ENCODE measurements around the gene DENND1A. TPM values are rescaled to one million over a fixed set of nuclear protein-coding genes. Genes with fewer than 3 reads are reported as not detected.

The DENND1A gene
- total RNA-seq, 1 experiment from 2014 or later, result 7.2 TPM

- no peak overlapping the region for H3K27ac ChIP-seq
- no peak overlapping the region for H3K4me3 ChIP-seq
- no peaks in the 10 kb centered on the region for H3K4me1 ChIP-seq (replicated peaks)
- no peak for DNase-seq (ENCODE audit: low read depth in 1 of 2, low spot score in 2 of 2)
- H3K27me3 ChIP-seq (replicated peaks), result no peaks in the 10 kb centered on the region
- no peaks in the 10 kb centered on the region for H3K36me3 ChIP-seq
- no peaks in the 10 kb centered on the region for H3K9me3 ChIP-seq (replicated peaks)
Measured at GRCh38 chr9:123389070-123389469, 540.9 kb downstream of the DENND1A start.

GRCh38 chr9:123387686-123388085 lies 542.2 kb downstream of the DENND1A start:
- no peak for DNase-seq (ENCODE audit: low read depth in 1 of 2, low spot score in 2 of 2)
- Histone ChIP-seq H3K27ac (no peak overlapping the region), H3K36me3 (no peaks in the 10 kb centered on the region), H3K4me3 (no peak overlapping the region), H3K4me1 (replicated peaks) (no peaks in the 10 kb centered on the region), H3K9me3 (replicated peaks) (no peaks in the 10 kb centered on the region), H3K27me3 (replicated peaks) (no peaks in the 10 kb centered on the region)

- Histone ChIP-seq H3K27ac (no peak overlapping the region), H3K9me3 (replicated peaks) (no peaks in the 10 kb centered on the region), H3K27me3 (replicated peaks) (no peaks in the 10 kb centered on the region), H3K4me3 (no peak overlapping the region), H3K4me1 (replicated peaks) (no peaks in the 10 kb centered on the region), H3K36me3 (no peaks in the 10 kb centered on the region)
- DNase-seq (ENCODE audit: low read depth in 1 of 2, low spot score in 2 of 2), result no peak
Measured at GRCh38 chr9:123383512-123384170, 546.3 kb downstream of the DENND1A start.

- no peak overlapping the region for H3K27ac ChIP-seq
- no peaks in the 10 kb centered on the region for H3K9me3 ChIP-seq (replicated peaks)
- DNase-seq (ENCODE audit: low read depth in 1 of 2, low spot score in 2 of 2), result no peak
- no peaks in the 10 kb centered on the region for H3K27me3 ChIP-seq (replicated peaks)
- no peak overlapping the region for H3K4me3 ChIP-seq
- no peaks in the 10 kb centered on the region for H3K4me1 ChIP-seq (replicated peaks)
- no peaks in the 10 kb centered on the region for H3K36me3 ChIP-seq
Measured at GRCh38 chr9:123382653-123383511, 547.0 kb downstream of the DENND1A start.

GRCh38 chr9:123380852-123381705 lies 548.8 kb downstream of the DENND1A start:
- DNase-seq (ENCODE audit: low read depth in 1 of 2, low spot score in 2 of 2), result no peak
- H3K27ac ChIP-seq, result no peak overlapping the region
- no peak overlapping the region for H3K4me3 ChIP-seq
- no peaks in the 10 kb centered on the region for H3K9me3 ChIP-seq (replicated peaks)
- H3K27me3 ChIP-seq (replicated peaks), result no peaks in the 10 kb centered on the region
- H3K36me3 ChIP-seq, result no peaks in the 10 kb centered on the region
- H3K4me1 ChIP-seq (replicated peaks), result no peaks in the 10 kb centered on the region

GRCh38 chr9:123378956-123379660 lies 550.8 kb downstream of the DENND1A start:
- no peaks in the 10 kb centered on the region for H3K9me3 ChIP-seq (replicated peaks)
- H3K27me3 ChIP-seq (replicated peaks), result peaks cover 4% of the 10 kb centered on the region; the same call in 1 of the 2 replicates
- no peaks in the 10 kb centered on the region for H3K4me1 ChIP-seq (replicated peaks)
- no peak for DNase-seq (ENCODE audit: low read depth in 1 of 2, low spot score in 2 of 2)
- H3K36me3 ChIP-seq, result no peaks in the 10 kb centered on the region
- H3K4me3 ChIP-seq, result no peak overlapping the region
- H3K27ac ChIP-seq, result no peak overlapping the region

GRCh38 chr9:123378025-123378424 lies 551.9 kb downstream of the DENND1A start:
- Histone ChIP-seq H3K4me1 (replicated peaks) (no peaks in the 10 kb centered on the region), H3K4me3 (no peak overlapping the region), H3K27me3 (replicated peaks) (peaks cover 13% of the 10 kb centered on the region), H3K9me3 (replicated peaks) (no peaks in the 10 kb centered on the region), H3K36me3 (no peaks in the 10 kb centered on the region), H3K27ac (no peak overlapping the region)
- DNase-seq (ENCODE audit: low read depth in 1 of 2, low spot score in 2 of 2), result no peak

GRCh38 chr9:123377211-123377971 lies 552.5 kb downstream of the DENND1A start:
- Histone ChIP-seq H3K9me3 (replicated peaks) (no peaks in the 10 kb centered on the region), H3K4me1 (replicated peaks) (no peaks in the 10 kb centered on the region), H3K4me3 (no peak overlapping the region), H3K27me3 (replicated peaks) (peaks cover 16% of the 10 kb centered on the region), H3K27ac (no peak overlapping the region), H3K36me3 (no peaks in the 10 kb centered on the region)
- no peak for DNase-seq (ENCODE audit: low read depth in 1 of 2, low spot score in 2 of 2)

- DNase-seq (ENCODE audit: low read depth in 1 of 2, low spot score in 2 of 2), result no peak
- H3K4me3 ChIP-seq, result no peak overlapping the region
- no peaks in the 10 kb centered on the region for H3K36me3 ChIP-seq
- no peaks in the 10 kb centered on the region for H3K9me3 ChIP-seq (replicated peaks)
- no peaks in the 10 kb centered on the region for H3K4me1 ChIP-seq (replicated peaks)
- H3K27ac ChIP-seq, result no peak overlapping the region
- H3K27me3 ChIP-seq (replicated peaks), result peaks cover 22% of the 10 kb centered on the region
Measured at GRCh38 chr9:123376218-123377071, 553.5 kb downstream of the DENND1A start.

GRCh38 chr9:123375469-123376132 lies 554.3 kb downstream of the DENND1A start:
- H3K9me3 ChIP-seq (replicated peaks), result no peaks in the 10 kb centered on the region
- no peak for DNase-seq (ENCODE audit: low read depth in 1 of 2, low spot score in 2 of 2)
- H3K27ac ChIP-seq, result no peak overlapping the region
- no peaks in the 10 kb centered on the region for H3K4me1 ChIP-seq (replicated peaks)
- no peak overlapping the region for H3K4me3 ChIP-seq
- no peaks in the 10 kb centered on the region for H3K36me3 ChIP-seq
- H3K27me3 ChIP-seq (replicated peaks), result peaks cover 27% of the 10 kb centered on the region

GRCh38 chr9:123373946-123374345 lies 556.0 kb downstream of the DENND1A start:
- Histone ChIP-seq H3K27me3 (replicated peaks) (peaks cover 33% of the 10 kb centered on the region), H3K36me3 (no peaks in the 10 kb centered on the region)
- DNase-seq (ENCODE audit: low read depth in 1 of 2, low spot score in 2 of 2), result no peak

More at GRCh38 chr9:123373946-123374345, 556.0 kb downstream of the DENND1A start:
- no peaks in the 10 kb centered on the region for H3K4me1 ChIP-seq (replicated peaks)
- H3K27ac ChIP-seq, result no peak overlapping the region
- H3K4me3 ChIP-seq, result no peak overlapping the region
- H3K9me3 ChIP-seq (replicated peaks), result no peaks in the 10 kb centered on the region
